NAMALWA (cell line): ENCODE measurements around the gene STX19.

Experiments
- DNase-seq: peaks from one replicate; pipeline ENCODE4 v3.0.0-alpha.2; 2015; ENCODE audit warnings: low spot score

Gene STX19

GRCh38 chr3:94026623-94027022 is 1.8 kb downstream of the STX19 start:
- DNase-seq = no peak

GRCh38 chr3:94024385-94024784 is 4.0 kb downstream of the STX19 start:
- no peak for DNase-seq

GRCh38 chr3:94020293-94020692 is 8.1 kb downstream of the STX19 start:
- DNase-seq = no peak

GRCh38 chr3:94019659-94020058 is 8.7 kb downstream of the STX19 start:
- no peak for DNase-seq

GRCh38 chr3:94015025-94015424 is 13.4 kb downstream of the STX19 start:
- no peak for DNase-seq

GRCh38 chr3:94012185-94012584 is 16.2 kb downstream of the STX19 start:
- DNase-seq = no peak

- no peak for DNase-seq
Observed at GRCh38 chr3:94011233-94011711, 17.1 kb downstream of the STX19 start.

- DNase-seq = no peak
Observed at GRCh38 chr3:94009608-94010007, 18.8 kb downstream of the STX19 start.

GRCh38 chr3:94008253-94008652 is 20.1 kb downstream of the STX19 start:
- no peak for DNase-seq

GRCh38 chr3:94004301-94004910 is 24.0 kb downstream of the STX19 start:
- DNase-seq = peak; percentile 72

- no peak for DNase-seq
Observed at GRCh38 chr3:94001827-94002495, 26.4 kb downstream of the STX19 start.

- DNase-seq = no peak
Observed at GRCh38 chr3:94001191-94001590, 27.2 kb downstream of the STX19 start.

GRCh38 chr3:93994056-93994455 is 34.3 kb downstream of the STX19 start:
- no peak for DNase-seq

- no peak for DNase-seq
Observed at GRCh38 chr3:93992207-93992606, 36.2 kb downstream of the STX19 start.

- DNase-seq = no peak
Observed at GRCh38 chr3:93991631-93992030, 36.8 kb downstream of the STX19 start.

- DNase-seq = no peak
Observed at GRCh38 chr3:93989241-93989640, 39.2 kb downstream of the STX19 start.

GRCh38 chr3:93988764-93989163 is 39.6 kb downstream of the STX19 start:
- no peak for DNase-seq

GRCh38 chr3:93988283-93988682 is 40.1 kb downstream of the STX19 start:
- no peak for DNase-seq

GRCh38 chr3:93984618-93985017 is 43.8 kb downstream of the STX19 start:
- no peak for DNase-seq

- no peak for DNase-seq
Observed at GRCh38 chr3:93983408-93983807, 45.0 kb downstream of the STX19 start.

- DNase-seq = no peak
Observed at GRCh38 chr3:93981649-93982048, 46.7 kb downstream of the STX19 start.

- DNase-seq = peak; percentile 99
Observed at GRCh38 chr3:93979850-93980676, 48.3 kb downstream of the STX19 start, which contains the start of gene ARL13B. Gene ARL13B, plus strand, starts transcription at chr3:93980155. Its CDS starts 269 bp downstream, at chr3:93980424.
